ENCODE results near the gene MRAP. TPM values are rescaled to one million over a fixed set of nuclear protein-coding genes. Genes with fewer than 3 reads are reported as not detected.

The MRAP gene
- total RNA-seq, 1 experiment from 2014 or later: not detected

DNA sequence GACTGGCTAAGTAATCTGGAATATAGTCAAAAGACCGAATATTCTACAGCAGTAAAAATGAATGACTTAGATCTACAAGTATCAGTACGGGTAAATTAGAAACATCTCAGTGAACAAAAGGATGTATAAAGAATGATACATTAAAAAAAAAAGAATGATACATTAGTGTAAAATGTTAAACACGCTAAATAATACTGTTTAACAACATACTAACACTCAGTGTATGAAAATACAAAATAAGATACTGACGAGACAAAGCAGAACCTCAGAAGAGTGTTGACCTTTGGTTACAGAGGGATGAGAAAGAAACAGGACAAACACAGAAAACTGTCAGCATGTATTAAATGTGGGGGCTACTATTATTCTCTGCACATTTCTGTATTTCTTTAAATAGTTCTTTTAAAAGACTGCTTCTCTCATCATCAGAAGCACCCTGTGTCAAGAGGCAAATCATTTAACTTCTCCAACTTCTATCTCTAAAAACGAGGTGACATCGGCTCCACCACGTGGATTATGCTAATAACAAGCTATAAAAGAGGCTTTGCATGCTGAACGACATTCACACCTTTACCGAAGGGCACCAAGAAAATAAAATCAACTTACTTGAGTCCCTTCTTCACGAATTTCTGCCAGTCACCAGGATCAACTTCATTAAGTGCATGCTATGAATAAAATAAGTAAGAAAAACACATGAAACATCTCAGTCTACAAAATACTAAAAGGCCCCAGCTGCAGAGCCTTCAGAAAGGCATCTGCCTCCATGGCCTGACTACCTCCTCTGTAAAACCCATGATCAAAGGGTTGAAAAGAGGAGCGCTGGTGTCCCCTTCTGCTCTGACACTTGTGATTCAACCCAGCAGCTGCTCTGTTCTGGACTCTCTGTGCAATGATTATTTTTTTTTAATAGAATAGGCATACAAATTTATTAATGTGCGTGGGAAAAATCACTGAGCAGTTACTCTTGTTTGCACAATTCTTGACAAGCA is 42.5 kb downstream of the MRAP start:
- POLR2A ChIA-PET: no interaction called here
- RAD21 ChIA-PET (ENCODE audit: low non-redundant PET in 1 of 2, low total read pairs in 2 of 2, uncharacterized antibody in 2 of 2, unreplicated experiment in 2 of 2): no interaction called here
- intact Hi-C loops (cut with micrococcal nuclease): no loop called here

More for the DNA sequence above, 42.5 kb downstream of the MRAP start:
- CTCF ChIA-PET: interaction anchor here (0.7 to 3.1 kb wide), 2 partner anchors 260 to 555 kb away, joined by 3 to 11 read pairs; no protein-coding TSS in a partner anchor
- no peak for TF ChIP-seq TCF7L2 (IDR thresholded peaks at IDR 0.05; ENCODE audit: borderline replicate concordance, extremely low read depth, insufficient read depth, insufficient read length)
- TF ChIP-seq CEBPB (IDR thresholded peaks at IDR 0.05; ENCODE audit: low read depth): no peak
- TF ChIP-seq SIN3A (IDR thresholded peaks at IDR 0.05; ENCODE audit: low read depth): no peak
- TF ChIP-seq FOSL1 (IDR thresholded peaks at IDR 0.05; ENCODE audit: low read depth): no peak
- no peak for TF ChIP-seq ZNF274 (IDR thresholded peaks at IDR 0.05; ENCODE audit: low read depth, low read length)
- TF ChIP-seq, protein P1, sequence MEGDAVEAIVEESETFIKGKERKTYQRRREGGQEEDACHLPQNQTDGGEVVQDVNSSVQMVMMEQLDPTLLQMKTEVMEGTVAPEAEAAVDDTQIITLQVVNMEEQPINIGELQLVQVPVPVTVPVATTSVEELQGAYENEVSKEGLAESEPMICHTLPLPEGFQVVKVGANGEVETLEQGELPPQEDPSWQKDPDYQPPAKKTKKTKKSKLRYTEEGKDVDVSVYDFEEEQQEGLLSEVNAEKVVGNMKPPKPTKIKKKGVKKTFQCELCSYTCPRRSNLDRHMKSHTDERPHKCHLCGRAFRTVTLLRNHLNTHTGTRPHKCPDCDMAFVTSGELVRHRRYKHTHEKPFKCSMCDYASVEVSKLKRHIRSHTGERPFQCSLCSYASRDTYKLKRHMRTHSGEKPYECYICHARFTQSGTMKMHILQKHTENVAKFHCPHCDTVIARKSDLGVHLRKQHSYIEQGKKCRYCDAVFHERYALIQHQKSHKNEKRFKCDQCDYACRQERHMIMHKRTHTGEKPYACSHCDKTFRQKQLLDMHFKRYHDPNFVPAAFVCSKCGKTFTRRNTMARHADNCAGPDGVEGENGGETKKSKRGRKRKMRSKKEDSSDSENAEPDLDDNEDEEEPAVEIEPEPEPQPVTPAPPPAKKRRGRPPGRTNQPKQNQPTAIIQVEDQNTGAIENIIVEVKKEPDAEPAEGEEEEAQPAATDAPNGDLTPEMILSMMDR (IDR thresholded peaks at IDR 0.05 in 2 of 3, conservative IDR thresholded peaks at IDR 0.05 in 1 of 3; ENCODE audit: borderline replicate concordance in 1 of 3, insufficient read depth in 1 of 3, low read depth in 2 of 3, low read length in 2 of 3): no peak
- no peak for TF ChIP-seq RAD21 (IDR thresholded peaks at IDR 0.05; ENCODE audit: low read depth)
- no peak for TF ChIP-seq EZH2 (IDR thresholded peaks at IDR 0.05)
- H3K4me2 ChIP-seq (ENCODE audit: low read length): no peak overlapping the region
- H3K9me3 ChIP-seq (ENCODE audit: control insufficient read depth in 1 of 2, insufficient read depth in 1 of 2, low read depth in 1 of 2, low read length in 2 of 2): peaks cover 4 to 10% of the 10 kb centered on the region in 2 experiments; a peak in 1 of 4 replicates
- no peaks in the 10 kb centered on the region for H3K27me3 ChIP-seq (ENCODE audit: insufficient read depth, low read length)
- peaks cover 58 to 76% of the 10 kb centered on the region in 2 experiments for H3K36me3 ChIP-seq (ENCODE audit: control insufficient read depth in 1 of 2, insufficient read depth in 2 of 2, low read length in 2 of 2)
- peak overlapping the region; percentile 54; the same call in 1 of the 2 replicates for H3K27ac ChIP-seq (ENCODE audit: low read depth, low read length)
- H3K9ac ChIP-seq (ENCODE audit: low read length): no peak overlapping the region
- H3K79me2 ChIP-seq (ENCODE audit: insufficient read depth, low read length): peaks cover 50% of the 10 kb centered on the region
- H3K4me1 ChIP-seq (ENCODE audit: control insufficient read depth in 1 of 2, insufficient read depth in 2 of 2, low read length in 2 of 2): peaks cover 13 to 16% of the 10 kb centered on the region in 2 experiments
- no peak for DNase-seq (ENCODE audit: low read depth, low spot score)
- no peaks in the 10 kb centered on the region for H3K9me2 ChIP-seq (ENCODE audit: insufficient read depth)
- no peak overlapping the region for H2AFZ ChIP-seq (ENCODE audit: low read depth, low read length, poor library complexity, severe bottlenecking)
- ATAC-seq: no peak
- no peak overlapping the region for H3K4me3 ChIP-seq (replicated peaks in 1 of 2; ENCODE audit: low read depth in 1 of 2, low read length in 2 of 2)
- no TSS peak for BruUV-seq (replicated peaks)
- H4K20me1 ChIP-seq (ENCODE audit: insufficient read depth): peaks cover 4% of the 10 kb centered on the region; the same call in 1 of the 2 replicates

Data from HCT116 (cell line).